NCI-H524 treated with DMSO at 0.1 percent for 48 hours (cell line): ENCODE data around the gene PTGR2.
"Not testable (repeated sequence)": the region's sequence is repeated elsewhere in the genome, so short reads cannot be mapped to it uniquely, and the experiment has no call there.

ENCODE experiments used
- DNase-seq: peaks from one replicate; lab custom pipeline; 2025; lab: John Stamatoyannopoulos, UW

Gene PTGR2

DNA sequence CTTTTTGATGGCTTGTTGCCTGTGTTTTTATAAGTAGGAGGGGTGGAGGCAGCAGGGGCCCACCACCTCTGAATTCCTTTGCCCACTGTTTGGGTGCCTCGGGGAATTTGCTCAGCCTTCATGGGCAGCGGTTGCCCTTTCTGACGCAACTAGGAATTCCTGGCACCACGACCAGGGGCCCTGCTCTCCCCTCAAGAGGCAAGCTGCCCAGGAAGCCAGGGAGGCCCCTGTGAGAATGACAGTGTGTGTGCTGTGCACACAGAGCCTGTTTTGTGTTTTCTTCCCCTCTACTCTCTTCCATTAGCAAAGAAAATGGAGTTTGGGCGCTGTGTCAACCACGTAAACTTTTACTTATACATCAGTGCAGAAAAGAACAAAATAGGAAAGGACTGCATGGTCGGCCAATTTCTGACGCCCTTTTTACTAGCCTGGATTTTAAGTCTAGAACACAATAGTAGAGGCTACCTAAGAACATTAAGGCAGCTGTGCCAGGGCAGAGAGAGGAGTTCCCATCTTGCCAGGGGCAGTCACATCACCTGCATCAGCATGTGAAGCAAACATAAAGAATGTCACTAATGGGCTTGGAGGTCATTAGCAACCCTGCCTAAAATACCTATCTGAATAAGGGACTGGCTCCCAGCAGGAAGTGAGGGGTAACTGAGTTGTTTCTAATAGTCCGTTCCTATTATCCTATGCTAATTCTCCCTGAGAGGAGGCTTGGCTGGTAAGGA is 17.9 kb upstream of the PTGR2 start:
- no peak for DNase-seq

DNA sequence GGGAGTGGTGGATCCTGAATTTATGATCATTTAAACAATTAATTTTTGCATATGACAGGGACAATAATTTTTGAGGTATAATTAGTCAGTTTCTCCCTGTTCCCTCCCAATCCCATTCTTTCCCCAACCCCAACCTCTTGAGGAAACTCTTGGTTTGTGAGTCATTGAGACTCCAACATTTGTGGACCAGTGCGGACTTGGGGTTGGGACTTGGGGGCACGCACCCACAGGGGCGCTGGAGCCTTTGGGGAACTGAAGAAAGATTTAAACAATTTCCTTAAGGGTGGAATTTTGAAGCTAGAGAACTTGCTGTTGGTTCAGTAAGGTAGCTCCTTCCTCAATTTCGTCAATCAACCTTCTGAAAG is 17.4 kb upstream of the PTGR2 start:
- no peak for DNase-seq

DNA sequence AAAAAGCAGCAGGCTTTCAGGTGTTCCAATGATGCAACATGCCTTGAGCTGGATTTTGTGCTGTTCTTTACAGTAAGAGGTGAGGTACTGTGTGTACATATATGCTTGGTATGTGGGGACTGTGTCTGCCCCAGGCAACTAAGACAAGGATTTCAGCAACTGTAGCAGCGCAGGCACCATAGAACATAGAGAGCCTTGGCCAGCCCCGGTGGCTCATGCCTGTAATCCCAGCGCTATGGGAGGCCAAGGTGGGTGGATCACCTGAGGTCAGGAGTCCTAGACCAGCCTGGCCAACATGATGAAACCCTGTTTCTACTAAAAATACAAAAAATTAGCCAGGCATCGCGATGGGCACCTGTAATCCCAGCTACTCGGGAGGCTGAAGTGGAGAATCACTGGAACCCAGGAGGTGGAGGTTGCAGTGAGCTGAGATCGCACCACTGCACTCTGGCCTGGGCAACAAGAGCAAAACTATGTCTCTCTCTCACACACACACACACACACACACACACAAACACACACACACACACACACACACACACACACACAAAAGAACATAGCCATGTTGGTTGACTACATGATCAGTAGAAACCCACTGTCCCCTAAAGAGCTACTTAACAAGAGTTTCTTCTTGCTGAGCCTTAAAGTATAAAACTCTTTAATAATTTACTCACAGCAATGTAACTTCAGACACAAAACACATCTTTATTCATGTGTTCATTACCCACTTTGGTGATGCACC is 13.2 kb upstream of the PTGR2 start:
- DNase-seq, result not testable (repeated sequence)

DNA sequence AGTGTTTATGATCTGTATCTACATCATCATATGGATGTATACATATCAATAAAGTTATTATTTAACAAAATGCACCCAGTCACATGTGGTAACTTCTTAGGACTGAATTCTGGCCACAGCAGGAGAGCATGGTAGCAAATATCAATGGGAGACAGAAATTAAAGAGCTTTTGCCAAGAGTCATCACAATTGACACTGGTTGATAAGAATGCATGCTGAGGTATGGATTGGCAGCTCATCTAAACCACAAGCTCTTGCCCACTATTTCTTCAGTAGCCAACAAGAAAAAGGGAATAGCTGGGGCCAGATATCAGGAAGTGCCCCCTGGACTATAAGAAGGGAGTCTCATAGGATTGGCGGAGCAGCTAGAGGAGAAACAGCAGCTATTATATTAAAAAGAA is 9.4 kb upstream of the PTGR2 start:
- no peak for DNase-seq

DNA sequence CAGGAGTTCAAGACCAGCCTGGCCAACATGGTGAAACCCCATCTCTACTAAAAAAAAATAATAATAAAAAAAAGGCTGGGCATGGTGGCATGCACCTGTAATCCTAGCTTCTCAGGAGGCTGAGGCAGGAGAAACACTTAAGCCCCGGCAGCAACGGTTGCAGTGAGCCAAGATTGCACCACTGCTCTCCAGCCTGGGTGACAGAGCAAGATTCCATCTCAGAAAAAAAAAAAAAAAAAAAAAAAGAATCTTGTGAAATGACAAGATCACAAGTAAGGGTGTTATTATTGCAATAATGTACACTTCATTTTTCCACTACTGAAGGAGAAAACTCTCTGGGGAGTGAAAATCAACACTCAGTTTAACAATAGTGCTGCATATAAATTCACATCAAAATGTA is 8.8 kb upstream of the PTGR2 start:
- no peak for DNase-seq

DNA sequence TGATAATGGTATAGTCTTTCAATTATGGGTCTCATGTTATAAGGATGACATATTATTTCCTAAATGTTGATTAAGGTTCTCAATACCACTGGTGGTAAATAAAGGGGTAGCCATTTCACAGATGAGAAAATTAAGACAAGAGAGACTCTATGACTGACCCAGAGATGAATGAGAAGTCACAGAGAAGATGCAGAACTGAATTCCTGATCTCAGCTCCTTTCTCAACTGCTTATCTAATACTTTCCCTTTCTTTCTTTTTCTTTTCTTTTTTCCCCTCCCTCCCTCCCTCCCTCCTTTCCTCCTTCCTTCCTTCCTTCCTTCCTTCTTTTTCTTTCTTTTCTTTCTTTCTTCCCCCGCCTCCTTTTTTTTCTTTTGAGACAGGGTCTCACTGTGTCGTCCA is 8.3 kb upstream of the PTGR2 start:
- DNase-seq, result no peak

DNA sequence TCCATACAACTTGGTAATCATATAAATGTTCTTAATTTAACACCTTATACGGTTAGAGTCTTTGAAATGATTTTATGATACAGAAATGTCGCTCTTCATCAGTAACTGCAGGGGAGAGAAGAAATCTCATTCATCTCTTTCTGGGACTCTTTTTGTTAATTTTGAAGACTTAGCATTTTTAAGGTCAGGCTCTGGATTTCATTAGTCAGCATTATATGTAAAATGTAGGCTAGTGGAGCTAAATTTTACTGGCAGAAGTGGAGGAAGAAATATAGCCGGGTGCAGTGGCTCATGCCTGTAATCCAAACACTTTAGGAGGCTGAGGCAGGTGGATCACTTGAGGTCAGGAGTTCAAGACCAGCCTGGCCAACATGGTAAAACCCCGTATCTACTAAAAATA is 4.7 kb upstream of the PTGR2 start:
- no peak for DNase-seq

DNA sequence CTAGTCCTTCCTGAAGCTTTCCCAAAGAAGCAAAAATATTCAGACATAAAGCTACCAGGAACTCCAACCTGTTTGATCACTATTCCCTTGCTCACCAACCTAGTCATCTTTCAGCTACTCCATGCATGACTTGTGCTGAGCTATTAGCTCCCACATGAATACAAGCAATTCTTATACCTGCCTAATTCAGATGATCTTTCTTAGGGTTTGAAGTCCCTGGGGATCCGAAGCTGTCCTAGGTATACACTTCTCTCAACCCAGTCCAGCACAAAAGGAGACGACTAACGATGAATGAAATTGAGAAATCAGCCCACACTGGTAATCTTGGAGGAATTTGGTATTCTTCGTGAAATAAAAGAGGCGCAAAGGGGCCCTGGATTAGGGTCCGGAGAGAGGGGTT is 631 bp upstream of the PTGR2 start:
- no peak for DNase-seq

DNA sequence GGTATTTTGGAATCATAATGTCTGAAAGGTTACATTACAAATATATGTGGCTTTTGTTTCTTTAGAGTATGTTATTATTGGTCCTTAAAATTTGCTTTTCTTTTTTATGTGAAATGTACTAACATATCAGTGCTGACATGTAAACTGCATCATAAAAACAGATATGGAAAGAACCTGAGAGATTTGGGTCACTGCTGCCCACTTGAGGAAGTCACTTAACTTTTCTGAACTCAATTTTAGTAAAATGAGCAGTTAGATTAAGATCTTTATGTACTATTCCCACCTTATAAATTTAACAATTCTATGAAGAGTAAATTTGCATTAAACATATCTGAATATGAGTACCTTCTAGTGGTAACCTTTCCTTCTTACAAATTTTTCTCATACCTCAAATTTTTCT is 7.5 kb downstream of the PTGR2 start:
- DNase-seq, result no peak

DNA sequence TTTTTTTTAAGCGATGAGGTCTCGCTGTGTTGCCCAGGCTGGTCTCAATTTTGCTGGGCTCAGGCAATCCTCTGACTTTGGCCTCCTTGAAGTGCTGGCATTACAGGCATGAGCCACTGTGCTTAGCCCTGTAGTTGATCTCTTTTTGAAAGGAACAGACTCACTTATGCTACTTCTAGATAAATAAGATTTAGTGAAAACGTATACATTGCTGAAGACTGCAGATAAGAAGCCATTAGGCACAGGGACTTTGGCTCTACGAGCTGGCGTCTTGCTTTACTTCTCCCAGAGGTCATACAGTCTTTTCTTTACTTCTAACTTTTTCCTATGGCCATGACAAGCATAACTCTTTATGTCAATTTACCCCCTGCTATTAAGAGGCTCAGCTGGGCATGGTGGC is 9.4 kb downstream of the PTGR2 start:
- no peak for DNase-seq

DNA sequence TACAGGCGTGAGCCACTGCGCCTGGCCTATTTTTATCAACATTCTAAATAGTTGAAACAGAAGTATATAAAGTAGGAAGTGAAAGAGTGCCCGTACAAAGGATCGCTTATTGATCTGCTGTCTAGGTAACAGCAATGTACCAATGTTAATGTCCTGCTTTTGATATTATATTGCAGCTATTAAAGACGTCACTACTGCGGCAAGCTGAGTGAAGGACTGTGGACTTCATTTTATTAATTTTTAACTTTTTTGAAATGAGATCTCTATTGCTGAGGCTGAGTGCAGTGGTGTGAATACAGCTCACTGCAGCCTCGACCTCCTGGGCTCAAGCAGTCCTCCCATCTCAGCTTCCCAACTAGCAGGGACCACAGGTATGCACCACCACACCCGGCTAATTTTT is 10.8 kb downstream of the PTGR2 start:
- DNase-seq, result no peak

DNA sequence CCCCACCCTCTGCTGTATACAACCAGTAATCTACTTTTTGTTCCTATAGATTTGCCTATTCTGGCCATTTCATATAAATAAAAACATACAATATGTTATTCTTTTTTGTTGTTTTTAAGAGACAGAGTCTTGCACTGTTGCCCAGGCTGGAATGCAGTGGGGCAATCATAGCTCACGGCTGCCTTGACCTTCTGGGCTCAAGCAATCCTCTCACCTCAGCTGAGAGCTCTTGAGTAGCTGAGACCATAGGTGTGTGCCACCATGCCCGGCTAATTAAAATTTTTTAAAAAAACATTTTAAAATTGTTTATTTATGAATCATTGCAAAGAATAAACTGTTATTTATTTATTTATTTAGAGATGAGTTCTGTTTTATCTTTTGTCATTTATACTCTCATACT is 11.6 kb downstream of the PTGR2 start:
- DNase-seq, result no peak

DNA sequence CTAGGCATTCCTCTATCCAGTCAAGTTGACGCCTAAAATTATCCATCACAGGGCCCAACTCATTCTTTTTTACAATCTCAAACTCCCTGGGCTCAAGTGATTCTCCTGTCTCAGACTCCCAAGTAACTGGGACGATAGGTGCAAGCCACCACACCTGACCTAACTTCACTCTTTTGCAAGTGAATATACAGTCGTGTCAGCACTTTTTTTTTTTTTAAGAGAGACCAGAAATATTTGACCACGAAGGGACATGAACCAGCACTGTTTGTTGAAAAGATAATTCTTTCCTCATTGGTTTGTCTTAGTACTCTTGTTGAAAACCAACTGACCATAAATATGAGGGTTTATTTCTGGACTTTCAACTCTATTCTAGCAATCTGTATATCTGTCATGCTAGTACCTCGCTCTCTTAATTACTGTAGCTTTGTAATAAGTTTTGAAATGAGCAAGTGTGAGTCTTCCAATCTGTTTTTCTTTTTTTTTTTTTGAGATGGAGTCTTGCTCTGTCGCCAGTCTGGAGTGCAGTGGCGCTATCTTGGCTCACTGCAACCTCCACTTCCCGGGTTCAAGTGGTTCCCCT is 14.0 kb downstream of the PTGR2 start:
- no peak for DNase-seq

DNA sequence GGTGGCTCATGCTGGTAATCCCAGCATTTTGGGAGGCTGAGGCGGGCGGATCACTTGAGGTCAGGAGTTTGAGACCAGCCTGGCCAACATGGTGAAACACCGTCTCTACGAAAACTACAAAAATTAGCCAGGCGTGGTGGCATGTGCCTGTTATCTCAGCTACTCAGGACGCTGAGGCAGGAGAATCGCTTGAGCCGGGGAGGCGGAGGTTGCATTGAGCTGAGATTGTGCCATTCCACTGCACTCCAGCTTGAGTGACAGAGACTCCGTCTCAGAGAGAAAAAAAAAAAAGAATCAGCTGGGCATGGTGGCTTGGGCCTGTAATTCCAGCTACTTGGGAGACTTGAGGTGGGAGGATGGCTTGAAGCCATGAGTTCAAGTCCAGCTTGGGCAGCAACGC is 18.1 kb downstream of the PTGR2 start:
- DNase-seq, result not testable (repeated sequence)

DNA sequence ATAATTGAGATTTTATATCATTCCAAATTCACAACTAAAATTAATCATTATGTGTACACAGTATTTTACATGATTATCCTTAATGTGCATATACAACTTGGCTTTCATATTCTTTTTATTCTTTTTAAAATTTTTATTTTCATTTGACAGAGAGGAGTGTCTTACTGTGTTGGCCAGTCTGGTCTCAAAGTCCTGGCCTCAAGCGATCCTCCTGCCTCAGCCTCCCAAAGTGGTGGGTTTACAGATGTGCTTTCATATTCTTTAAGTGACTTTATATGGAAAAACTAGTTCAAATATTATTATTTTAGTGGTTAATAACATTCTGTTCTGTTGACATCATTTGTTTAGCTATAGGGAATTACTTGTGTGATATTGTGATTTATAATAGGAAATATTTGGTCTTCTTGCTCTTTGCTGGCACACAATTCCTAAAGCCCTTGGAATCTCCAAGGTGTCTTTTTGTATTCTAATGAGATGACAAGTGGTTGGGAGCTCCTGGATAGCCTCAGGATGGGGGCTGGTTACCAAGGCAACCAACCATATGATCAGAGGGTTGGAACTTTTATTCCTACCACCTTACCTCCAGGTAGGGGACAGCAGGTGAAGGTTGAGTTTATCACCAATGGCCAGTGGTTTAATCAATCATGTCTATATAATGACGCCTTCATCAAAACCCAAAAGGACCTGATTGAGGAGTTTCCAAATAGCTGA is 19.0 kb downstream of the PTGR2 start:
- DNase-seq, result no peak

DNA sequence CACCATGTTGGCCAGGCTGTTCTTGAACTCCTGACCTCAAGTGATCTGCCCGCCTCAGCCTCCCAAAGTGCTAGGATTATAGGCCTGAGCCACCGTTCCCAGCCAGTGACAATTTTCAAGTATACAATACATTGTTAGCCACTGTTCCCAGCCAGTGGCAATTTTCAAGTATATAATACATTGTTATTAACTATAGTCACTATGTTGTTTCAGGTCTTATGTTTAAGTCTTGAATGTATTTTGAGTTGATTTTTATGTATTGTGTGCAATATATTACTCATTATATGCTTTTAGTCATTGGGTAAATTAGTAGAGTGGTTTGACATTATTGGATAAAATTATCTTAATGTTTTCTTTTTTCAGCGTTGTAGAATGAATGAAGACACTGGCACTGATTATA is 22.0 kb downstream of the PTGR2 start:
- DNase-seq, result no peak

DNA sequence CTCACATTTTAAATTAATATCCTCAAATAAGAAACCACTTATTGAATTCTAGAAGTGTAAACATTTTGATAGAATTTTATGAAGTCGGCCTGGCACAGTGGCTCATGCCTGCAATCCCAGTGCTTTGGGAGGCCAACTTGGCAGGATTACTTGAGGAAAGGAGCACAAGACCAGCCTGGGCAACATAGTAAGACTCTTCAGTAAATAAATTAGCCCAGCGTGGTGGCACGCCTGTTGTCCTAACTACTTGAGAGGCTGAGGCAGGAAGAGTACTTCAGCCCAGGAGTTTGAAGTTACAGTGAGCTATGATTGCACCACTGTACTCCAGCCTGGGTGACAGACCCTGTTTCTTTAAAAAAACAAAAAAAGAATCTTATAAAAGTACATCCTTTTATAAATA is 26.2 kb downstream of the PTGR2 start:
- no peak for DNase-seq

DNA sequence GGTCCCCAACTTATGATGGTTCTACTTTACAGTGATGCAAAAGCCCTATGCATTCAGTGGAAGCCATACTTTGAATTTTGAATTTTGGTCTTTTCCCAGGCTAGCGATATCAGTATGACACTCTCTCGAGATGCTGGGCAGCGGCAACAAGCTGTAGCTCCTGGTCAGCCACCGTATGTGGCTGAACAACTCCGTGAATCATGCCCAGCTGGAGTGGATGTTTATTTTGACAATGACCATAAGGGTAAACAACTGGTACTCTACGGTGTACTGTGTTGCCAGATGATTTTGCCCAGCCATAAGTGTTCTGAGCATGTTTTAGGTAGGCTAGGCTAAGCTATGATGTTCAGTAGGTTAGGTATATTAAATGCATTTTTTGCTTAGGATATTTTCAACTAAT is 26.8 kb downstream of the PTGR2 start:
- no peak for DNase-seq

DNA sequence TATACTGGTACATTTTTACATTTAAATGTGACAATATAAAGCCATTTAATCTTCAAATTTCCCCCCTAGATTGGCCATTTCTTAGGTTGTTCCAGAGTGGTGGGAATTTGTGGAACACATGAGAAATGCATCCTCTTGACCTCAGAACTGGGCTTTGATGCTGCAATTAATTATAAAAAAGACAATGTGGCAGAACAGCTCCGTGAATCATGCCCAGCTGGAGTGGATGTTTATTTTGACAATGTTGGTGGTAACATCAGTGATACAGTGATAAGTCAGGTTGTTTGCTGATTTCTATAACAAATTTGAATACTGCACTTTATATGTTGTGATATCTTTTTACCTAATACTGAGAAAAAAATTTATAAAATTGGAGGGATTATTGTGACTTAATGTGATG is 27.4 kb downstream of the PTGR2 start:
- no peak for DNase-seq

DNA sequence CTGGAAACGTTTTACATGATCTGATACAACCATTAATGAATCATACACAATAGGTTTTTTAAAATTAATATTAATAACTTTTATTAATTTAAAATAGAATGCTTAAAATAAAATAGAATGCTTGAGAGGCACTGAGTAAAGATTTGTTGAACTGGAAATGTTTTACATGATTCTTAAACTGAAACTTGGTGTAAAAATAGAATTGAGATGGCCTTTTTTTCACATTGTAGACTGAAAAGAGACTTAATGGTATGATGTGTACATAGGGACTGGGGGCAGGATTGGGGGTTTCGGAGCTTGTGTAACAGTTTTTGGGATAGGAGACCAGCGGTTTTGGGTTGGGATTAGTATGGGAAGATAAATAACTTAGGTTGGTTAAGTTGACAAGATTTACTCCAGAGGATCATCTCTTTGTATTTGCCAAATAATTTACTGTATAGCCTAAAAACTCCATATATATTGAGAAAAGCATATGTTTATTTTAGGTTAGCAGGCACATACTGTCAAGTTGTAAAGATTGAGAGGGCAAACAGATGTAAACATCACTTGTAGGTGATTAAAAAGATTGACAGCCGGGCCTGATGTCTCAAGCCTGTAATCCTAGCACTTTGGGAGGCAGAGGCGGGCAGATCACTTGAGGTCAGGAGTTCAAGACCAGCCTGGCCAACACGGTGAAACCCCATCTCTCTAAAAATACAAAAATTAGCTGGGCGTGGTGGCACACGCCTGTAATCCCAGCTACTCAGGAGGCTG is 33.0 kb downstream of the PTGR2 start:
- peak; percentile 12 for DNase-seq

DNA sequence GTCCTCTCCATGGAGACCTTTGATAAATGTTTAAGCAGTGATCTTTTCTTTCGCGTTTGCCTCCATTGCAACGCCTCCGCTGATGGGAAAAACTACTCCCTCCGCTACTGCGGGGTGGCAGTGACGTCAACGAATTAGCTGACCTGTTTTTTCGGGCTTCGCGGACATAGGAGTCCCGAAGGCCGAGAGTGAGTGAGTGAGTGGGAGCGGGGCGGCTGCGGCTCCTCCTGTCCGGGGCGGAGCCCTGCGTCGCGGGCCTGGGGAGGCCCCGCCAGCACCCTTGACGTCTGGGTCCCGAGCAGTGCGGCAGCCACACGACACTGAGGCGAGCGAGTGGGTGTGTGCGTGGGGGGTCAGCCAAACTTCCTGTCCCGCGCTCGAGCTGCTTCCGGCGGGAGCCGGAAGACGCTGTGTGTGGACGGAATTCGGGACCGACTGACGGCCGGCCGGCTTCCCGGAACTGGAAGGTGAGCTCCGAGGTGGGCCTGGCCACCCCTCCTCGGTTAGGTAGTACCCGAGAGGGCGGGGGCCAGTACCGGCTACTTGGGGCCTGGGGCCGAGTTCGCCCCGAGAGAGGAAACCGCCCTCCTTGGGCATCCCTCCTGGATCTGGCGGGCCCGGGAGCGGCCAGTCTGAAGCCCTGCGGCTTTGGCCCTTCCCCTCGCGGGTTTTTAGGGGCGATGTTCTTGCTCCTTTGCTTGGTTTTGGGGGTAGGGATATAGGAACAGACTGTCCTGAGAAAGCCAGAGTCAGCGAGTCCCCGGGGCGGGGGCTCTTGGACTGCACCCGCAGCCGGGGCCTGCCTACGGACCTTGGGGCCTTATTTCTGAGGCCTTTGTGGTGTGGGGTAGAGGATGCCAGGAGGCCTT is 35.1 kb downstream of the PTGR2 start, which contains the start of gene ZNF410:
Gene ZNF410, plus strand, starts transcription at position 411 of the 869 bp plus-strand sequence. CDS start 5,317 bp downstream, outside the sequence.
- DNase-seq, result peak; percentile 95
